HK-2 (cell line): Measurements from ENCODE around the gene GNA15.

Experiments
- DNase-seq: peaks from one replicate; pipeline ENCODE4 v3.0.0-alpha.2; 2018; ENCODE audit not compliant: unreplicated experiment

GNA15 gene

DNA sequence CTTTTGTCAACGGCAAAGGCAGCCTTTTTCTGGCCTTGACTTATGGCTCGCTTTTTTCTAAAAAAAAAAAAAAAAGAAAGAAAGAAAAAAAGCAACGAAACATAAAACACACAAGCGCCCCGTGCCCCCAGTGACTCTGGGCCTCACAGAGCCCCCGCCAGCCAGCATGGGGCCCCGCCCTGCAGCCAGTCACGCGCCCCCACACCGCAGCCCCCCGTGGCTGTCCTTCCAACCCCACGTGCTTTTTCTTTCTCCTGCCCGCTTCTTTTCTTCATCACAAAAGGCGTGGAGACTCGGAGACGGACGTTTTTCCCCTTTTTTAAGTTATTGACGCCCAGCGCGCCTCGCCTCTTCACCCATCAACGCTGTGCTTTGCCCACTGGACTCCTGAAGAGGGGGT, 14.4 kb upstream of the GNA15 start:
- DNase-seq, result no peak

DNA sequence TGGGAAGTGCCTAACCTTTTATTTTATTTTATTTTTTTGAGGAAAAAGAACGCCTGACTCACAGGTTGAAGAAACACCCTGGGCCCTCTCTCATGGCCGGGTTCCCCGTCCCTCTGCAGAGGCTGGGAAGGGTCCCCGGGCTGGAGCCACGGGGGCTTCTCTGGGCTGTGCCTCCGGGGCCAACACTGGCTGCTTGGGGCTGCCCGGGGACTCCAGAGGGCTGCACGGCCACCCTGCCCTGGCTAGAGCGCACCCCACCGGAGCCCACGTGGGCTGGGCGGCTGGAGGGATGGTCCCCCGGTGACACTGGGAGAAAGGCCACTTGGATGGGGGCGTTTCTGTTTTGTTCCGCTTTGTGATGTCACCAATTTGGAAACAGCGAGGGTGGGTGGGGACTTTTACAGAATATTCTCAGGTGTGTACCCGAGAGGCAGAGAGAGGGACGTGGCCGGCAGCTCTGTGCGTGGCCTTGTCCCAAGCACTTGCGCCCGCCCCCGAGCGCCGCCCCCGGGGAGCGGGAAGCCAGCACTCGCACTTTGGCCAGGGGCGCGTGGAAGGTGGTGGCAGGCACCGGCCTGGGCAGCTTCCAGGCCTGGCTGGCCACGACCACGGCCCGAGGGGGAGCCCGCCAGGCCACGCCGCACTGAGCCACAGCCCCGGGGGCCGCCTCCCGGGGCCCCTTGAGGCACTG, 13.9 kb upstream of the GNA15 start:
- no peak for DNase-seq

DNA sequence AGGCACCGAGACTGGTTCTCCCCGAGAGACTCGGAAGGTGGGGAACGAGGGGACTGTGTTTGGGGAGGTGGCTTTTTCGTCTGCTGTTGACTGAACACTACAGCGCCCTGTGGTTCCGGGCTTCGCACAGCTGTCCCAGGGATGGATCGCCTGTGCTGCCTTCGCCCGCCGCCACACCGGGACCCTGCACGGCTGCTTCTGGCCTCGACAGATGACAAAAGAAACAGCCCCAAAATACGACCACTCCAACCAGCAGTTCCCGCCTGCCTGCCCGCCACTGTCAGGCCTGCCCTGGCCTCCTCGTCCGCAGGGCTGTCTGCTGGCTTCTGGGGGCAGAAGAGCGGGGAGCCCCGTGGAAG, 13.3 kb upstream of the GNA15 start:
- no peak for DNase-seq

DNA sequence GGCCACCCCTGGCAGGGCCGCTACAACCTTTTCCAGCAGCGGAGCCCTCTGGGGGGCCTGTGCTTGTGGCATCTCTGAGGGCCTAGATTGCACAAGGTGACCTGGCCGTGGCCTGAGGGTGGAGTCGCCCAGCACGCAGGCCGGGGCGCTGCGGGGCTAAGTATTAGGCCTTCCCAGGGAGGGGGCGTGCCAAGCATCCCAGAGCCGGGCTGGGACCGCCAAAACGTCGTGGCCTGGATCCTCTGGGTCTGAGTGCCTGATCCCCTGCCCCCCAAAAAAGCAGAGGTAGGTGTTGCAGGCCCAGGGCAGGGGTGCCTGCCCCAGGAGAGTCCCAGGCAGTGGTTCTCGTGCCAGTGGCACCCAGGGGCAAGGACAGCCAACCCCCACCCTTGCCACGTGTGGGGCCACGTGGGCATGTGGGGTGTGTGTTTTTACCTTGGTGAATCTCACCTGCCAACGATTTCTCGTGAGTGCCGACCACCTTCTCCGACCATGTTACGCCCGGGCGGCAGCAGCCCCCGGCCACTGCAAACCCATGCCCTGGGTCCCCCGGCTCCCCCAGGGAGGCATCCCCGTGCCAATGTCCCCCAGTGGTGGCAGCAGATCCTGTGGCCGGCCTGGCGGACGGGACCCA, 12.6 kb upstream of the GNA15 start:
- DNase-seq, result no peak

DNA sequence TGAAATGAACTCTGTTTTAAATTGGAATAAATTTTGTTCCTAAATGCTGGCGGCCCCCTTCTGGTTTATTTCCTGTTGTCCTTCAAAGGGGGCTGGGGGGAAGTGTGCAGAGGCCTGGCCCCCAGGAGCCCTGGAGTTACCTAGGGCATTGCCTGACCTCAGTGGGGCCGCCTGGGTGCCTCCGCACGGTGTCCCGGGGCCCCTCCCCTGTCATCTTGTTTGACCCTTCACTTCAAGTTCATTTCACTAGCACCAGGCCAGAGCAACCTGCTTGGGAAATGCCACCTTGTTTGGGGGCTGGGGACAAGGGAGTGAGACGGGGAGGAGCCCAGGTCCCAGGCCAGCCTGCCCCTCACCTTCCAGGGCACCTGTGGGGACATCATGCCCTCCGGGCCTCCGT, 11.9 kb upstream of the GNA15 start:
- DNase-seq, result no peak

DNA sequence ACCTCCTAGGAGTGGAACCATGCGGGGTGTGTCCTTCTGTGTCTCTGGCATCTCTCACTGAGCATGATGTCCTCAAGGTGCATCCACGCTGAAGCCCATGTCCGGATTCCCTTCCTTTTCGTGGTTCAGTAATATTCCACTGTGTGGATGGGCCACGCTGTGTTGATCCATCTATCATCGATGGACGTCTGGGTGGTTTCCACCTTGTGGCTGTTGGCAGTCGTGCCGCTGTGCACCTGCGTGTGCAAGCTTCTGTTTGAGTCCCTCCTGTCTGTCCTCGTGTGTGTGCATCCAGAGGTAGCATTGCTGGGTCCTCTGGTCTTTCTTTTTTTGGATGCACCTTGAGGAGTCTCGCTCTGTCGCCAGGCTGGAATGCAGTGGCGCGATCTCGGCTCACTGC, 11.2 kb upstream of the GNA15 start:
- no peak for DNase-seq

DNA sequence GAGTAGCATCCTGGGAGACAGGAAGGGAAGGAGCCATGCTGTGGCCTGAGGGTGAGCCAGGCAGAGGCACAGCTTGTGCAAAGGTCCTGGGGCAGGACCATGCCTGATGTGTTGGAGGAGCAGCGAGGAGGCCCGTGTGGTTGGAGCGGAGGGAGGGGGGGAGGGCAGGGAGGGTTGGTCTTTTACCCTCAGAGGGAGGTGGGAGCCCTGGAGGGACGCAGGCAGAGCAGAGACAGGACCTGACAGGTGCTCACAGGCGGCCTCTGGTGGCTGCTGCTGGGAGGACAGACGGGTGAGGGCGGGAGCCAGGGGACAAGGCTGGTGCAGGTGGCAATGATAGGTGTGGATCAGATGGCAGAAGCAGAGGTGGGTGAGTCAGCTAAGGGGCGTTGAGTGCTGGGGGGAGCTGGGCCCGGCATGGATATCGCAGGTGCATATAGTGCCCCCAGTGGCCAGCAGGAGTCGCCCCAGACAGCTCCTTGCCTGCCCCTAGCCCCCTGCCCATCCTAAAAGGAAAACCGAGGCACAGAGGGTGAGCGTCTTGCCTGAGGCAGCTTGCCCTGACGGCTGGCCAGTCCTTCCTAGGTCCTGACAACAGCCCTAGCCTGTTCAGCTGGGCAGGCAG, 9.8 kb upstream of the GNA15 start:
- DNase-seq, result peak; percentile 58

DNA sequence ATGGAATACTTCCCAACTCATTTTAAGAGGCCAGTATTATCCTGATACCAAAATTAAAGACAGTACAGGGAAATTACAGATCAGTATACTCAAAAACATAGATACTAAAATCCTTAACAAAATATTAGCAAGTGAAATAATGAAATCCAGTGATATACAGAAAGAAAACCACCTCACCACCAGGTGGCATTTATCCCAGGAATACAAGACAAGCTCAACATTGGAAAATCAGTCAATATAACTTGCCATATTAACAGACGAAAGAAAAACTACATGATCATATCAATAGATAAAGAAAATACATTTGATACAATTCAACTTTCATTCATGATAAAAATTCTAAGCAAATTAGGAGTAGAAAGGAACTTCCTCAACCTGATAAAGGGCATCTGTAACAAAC, 6.7 kb upstream of the GNA15 start:
- no peak for DNase-seq

DNA sequence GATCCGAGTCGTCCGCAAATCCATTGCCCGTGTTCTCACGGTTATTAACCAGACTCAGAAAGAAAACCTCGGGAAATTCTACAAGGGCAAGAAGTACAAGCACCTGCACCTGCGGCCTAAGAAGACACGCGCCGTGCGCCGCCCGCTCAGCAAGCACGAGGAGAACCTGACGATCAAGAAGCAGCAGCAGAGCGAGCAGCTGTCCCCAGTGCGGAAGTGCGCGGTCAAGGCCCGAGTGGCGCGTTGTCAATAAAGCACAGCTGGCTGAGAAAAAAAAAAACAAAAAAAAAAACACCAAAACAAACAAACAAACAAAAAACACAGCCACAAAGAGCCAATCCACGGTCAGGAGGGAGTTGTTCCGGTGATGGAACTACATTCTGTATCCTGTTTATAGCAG, 4.7 kb upstream of the GNA15 start:
- no peak for DNase-seq

DNA sequence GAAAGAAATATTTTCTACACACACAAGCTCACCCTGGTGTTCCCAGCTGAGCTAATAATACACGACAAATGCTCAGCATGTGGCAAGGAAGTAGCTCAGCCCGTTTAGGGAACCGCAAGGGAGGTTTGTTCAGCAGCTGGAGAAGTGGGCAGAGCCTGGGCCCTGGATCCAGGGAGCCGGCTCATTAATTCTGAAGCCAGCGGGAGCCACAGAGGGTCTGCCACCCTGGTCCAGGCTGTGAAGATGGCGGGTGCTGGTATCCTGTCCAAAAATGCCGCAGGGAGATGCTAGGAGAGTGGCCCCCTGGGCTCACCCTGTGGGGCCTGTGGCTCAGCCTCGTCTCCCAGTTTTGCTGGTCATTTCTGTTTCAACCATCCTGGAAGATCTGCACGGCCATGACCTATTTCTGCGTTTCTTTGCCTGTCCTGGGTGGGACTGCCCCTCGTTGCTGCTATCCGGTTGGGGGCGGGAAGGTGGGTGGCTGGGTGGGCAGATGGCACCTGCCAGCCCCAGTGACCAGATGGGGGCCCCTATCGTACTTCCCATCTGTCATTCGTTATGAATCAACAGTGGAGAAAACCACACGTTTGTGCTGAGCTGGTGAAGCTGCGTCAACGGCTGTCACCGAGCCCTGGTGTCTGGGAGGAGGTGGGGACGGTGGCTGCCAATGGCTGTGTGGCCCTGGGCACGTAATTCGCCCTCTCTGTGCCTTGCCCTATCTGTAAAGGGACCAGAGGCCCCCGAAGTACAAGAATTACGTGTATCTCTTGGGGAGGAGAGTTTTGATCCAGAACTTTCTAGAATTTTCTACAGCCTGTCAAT, 2.7 kb upstream of the GNA15 start:
- DNase-seq, result no peak

DNA sequence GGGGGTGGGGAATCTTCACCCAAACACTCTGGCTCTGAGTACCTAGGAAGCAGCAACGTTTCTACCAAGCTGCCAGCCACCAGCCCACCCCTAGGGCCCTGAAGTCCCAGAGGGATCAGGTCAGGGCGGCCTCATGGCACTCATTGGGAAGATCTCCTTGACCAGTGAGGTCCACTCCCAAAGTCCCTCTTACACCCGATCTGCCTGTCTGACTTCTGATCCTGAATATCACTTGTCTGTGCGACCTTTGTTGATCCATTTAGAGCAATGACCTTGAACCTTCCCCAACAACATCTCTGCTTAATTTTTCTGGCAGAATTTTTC, 2.1 kb upstream of the GNA15 start:
- DNase-seq, result no peak

DNA sequence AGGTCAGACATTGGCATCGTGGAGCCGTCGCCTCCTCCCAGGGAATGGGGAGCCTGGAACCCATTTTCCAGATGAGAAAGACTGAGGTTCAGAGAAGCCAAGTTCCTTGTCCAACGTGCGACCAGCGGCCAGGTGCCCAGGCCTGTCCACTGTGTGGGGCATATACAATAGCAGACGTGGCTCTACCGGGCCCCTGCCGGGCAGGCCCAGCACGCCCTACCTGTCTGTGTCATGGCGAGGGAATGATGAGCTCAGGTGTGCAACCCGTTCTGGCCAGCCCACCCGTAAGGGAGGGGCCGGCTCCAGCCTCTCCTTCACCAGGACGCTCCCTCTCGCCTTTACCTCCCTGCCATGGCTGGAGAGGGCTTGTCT, 837 bp downstream of the GNA15 start:
- DNase-seq, result no peak

DNA sequence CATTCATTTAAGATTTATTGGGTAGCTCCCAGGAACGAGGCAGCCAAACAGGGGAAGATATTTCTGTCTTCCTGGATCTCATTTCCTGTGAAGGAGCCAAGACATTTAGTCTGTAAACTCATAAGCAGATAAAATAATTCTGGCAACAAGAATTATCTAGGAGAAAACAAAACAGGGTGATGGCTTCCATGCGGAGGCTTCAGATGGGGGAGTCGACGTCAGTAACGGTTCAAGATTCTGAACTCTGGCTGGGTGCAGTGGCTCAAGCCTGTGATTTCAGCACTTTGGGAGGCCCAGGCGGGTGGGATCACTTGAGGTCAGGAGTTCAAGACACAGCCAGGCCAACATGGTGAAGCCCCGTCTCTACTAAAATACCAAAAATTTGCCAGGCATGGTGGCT, 1.3 kb downstream of the GNA15 start:
- DNase-seq, result no peak

DNA sequence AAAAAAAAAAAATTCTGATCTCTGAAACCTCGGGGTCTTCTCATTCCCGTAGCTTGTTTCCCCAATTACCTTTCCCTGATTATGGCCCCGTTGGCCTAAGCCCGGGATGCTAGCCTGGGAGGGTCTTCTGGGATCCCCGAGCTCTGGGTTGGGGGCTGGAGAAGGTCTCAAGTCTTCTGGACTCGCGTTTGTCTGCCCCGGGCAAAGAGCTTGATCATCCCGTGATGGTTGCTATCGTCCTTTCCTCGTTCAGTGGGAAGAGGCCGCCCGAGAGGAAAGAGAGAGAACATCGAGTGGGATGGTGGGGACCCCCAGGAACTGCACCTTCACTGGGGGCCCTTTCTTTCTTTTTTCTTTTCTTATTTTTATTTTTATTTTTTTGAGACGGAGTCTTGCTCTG, 2.4 kb downstream of the GNA15 start:
- no peak for DNase-seq

DNA sequence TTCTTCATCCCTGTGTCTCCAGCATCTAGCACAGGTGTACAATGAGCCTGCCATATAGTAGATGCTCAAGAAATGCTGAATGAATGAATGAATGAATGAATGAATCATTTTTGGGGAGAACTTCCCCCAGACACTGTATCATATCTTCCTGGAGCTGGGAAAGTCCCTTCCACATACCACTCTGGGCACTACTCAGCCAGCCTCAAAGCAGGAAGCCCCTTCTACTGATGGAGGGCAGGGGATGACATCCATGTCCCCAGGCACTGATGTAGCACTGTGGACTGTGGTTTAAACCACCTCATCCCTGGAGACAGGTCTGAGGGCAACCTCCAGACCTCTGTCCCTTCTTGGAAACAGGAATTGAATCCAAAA, 4.8 kb downstream of the GNA15 start:
- DNase-seq, result no peak

DNA sequence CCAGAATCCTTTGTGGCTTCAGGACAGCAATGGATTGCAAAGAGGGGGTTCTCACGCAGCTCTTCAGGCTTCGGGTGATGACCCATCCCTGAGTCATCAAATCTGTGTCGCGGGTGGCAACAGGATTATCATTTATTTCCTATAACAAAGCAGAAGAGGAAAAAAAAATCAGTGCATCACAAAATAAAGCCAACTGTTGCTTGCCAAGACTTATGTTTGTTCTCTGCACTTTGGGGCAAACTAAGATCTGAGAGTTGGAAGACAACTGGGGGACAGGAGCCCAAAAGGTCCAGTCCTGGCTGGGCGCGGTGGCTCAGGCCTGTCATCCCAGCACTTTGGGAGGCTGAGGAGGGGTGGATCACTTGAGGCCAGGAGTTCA, 6.4 kb downstream of the GNA15 start:
- no peak for DNase-seq

DNA sequence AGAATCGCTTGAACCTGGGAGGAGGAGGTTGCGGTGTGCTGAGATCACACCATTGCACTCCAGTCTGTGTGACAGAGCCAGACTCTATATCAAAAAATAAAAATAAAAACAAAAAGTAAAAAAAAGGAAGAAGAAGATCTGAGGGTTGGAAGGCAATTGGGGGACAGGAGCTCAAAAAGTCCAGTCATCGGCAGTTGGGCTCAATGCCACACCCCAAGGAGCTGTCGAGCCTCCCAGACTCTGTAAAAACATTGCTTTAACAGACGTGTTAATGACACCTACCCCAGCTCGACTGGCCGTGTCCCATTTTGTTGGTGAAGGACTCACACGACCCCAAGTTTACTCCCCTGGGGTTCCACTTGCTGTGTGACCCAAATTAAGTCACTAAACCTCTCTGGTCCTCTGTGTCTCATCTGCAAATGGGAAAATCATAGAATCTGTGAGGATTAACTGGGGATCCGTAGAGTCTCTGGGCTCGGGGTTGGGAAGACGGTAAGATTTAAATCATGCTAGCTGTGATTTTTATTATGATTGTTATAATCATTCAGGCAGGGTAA, 7.0 kb downstream of the GNA15 start:
- DNase-seq, result no peak

DNA sequence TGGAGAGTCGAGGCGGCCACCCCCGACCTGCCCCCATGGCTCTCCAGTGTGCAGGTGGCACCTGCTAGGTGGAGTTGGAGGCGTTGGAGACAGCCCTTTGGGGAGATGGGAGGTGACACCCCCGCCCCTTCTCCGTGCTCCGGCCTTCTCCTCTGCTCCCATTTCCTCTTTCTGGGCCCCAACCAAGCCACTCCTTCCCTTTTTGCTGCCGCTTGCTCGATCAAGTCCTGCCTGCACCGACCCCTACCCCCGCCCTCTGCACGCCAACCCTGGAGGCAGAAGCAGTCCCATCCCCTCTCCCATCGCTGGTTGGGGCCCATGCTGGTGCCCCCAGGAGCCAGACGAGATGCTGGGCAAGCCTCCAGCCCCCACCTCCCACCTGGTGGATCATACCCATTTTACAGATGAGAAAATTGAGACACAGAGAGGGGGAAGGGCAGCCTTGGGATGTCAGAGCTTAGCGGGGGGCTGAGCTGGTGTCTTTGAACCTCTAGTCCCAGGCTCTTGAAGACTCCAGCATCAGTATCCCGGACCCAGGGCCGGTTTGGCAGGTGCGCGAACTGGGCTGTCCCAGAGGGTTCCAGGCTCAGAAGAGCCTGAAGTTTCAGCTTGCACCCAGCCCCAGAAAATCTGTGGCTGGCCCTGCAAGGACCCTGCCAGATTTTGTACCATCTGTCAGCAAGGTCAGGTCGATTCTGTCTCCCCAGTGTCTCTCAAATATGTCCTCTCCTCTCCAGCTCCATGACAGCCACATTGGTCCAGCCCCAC, 10.3 kb downstream of the GNA15 start:
- DNase-seq, result no peak

DNA sequence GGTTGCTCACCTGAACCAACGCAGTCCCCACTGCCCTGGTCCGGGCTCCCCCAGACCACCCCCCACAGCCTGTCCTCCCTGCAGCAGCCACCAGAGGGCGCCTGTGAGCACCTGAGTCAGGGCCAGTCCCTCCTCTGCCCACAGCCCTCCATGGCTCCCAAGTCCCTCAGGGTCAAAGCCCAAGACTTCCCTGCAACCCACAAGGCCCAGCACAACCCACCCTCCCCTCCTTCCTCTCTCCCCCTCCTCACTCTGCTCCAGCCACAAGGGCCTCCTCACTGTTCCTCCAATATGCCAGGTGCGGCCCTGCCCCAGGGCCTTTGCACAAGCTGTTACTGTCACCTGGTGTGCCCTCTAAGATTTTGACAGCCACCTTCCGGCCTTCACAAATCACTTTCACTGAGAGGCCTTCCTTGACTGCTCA, 10.9 kb downstream of the GNA15 start:
- peak; percentile 29 for DNase-seq

DNA sequence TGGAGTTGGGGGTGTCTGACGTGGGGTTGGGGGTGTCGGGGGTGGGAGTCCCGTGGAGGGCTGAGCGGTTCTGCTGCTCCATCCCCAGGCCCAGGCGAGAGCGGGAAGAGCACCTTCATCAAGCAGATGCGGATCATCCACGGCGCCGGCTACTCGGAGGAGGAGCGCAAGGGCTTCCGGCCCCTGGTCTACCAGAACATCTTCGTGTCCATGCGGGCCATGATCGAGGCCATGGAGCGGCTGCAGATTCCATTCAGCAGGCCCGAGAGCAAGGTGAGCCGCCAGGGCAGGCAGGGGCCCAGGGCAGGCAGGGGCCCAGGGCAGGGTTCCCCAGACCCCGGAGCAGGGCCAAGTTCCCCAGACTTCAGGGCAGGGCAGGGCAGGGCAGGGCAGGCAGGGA, 12.7 kb downstream of the GNA15 start:
- no peak for DNase-seq

DNA sequence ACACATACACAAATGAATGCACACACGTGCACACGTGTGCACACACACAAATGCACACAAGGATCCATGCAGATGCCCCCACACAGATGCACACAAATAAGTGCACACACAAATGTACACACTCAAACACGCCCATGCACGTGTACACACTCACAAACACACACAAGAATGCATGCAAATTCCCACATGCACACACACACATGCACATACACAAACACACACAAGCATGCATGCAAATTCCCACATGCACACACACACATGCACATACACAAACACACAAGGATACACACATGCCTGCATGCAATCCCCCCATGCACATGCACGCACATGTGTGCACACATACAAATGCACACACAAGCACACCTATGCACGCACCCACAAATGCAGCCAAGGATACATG, 13.3 kb downstream of the GNA15 start:
- no peak for DNase-seq
